Activated naive CD8-positive, alpha-beta T cell treated with anti-CD3 and anti-CD28 coated beads for 36 hours (primary cell): ENCODE results near the gene MIPEP. TPM values are rescaled to one million over a fixed set of nuclear protein-coding genes. Genes with fewer than 3 reads are reported as not detected.

Experiments
- DNase-seq: peaks from one replicate; pipeline ENCODE4 v3.0.0; 2021
- H3K27ac Mint-ChIP-seq: one replicate; pipeline ENCODE4 v1.8.0; 2022; ENCODE audit warnings: mild to moderate bottlenecking, moderate library complexity, mixed read lengths
- H3K27me3 Mint-ChIP-seq: one replicate; pipeline ENCODE4 v1.8.0; 2022; ENCODE audit warnings: mild to moderate bottlenecking, mixed read lengths
- H3K36me3 Mint-ChIP-seq: one replicate; pipeline ENCODE4 v1.8.0; 2021; ENCODE audit warnings: mild to moderate bottlenecking, mixed read lengths
- H3K4me1 Mint-ChIP-seq: one replicate; pipeline ENCODE4 v1.8.0; 2021; ENCODE audit warnings: mixed read lengths
- H3K4me3 Mint-ChIP-seq: one replicate; pipeline ENCODE4 v1.8.0; 2022; ENCODE audit warnings: mild to moderate bottlenecking, moderate library complexity, mixed read lengths
- H3K9me3 Mint-ChIP-seq: one replicate; pipeline ENCODE4 v1.8.0; 2022; ENCODE audit warnings: mixed read lengths
- total RNA-seq, 2 experiments: library from RNA; stranded (reverse); gene quantifications; one replicate each; pipeline ENCODE4 v1.2.3, GENCODE V29; 2021

Gene MIPEP
- total RNA-seq, 2 experiments from 2014 or later = 21.3 to 24.0 TPM

DNA sequence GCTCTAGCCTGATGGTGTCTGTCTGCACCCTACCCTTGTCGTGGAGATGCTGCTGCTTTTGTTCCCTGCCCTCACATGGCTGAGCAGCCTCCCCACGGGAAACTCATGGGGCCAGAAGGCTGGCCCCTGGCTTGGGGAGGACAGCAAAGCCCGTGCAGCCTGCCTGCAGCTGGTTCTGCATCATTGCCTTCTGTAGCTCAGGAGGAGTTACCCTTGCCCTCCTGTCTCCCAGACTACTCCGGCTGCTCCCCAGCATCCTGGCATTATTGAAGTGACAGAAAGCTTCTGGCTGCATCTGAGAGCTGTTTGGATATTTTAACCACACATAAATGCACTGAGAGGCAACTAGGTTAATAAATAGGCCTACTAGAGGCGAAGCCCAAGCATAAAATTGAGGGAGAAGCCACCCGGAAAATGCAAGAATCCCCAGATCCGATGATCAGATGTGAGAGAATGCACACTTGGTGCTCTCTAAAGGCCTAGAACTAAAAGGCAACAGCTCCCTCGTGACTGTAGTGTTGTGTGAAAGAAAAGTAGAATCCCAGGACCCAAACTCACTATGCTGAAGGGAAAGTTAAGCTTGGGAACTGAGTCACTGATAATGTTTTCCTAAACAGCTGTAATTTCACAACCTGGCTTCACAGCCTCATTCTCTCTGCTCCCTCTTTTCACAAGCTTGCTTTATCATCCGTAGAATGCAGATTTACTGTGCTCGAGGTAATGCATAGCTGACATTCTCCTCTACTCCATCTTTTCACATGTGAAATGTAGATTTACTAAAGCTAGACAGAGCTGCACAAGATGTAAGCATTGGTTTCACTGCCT is 208.1 kb downstream of the MIPEP start:
- DNase-seq = no peak
- peaks cover 16% of the 10 kb centered on the region for H3K9me3 Mint-ChIP-seq
- peaks cover 13% of the 10 kb centered on the region for H3K4me1 Mint-ChIP-seq
- H3K27ac Mint-ChIP-seq = no peak overlapping the region
- peaks cover 3% of the 10 kb centered on the region for H3K27me3 Mint-ChIP-seq
- no peak overlapping the region for H3K4me3 Mint-ChIP-seq
- H3K36me3 Mint-ChIP-seq = no peaks in the 10 kb centered on the region

Other genes with a start within 250 kb of the MIPEP start
- gene C1QTNF9B, start 8.1 kb upstream of the MIPEP start, total RNA-seq = not detected